ENCODE results near the gene ELAVL2.

DNA sequence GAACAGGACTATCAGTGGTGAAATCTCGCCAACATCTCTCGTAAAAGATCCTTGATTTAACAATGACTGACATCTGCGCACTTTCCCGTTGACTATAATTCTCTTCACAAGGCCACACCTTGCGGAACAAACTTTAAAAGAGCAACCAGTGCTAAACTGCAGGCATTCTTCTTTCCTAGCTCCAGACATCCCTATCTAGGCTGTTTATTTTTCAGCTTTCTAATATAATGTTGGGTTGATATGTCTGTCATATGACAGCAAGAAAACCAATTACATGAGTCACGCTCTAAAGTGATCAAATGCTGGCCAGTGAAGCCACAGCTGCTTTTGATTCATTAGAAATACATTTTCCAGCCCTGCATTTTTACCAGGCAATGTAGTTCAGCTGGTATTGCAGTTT lies 162.5 kb downstream of the ELAVL2 start:
- TF ChIP-seq, protein P1, sequence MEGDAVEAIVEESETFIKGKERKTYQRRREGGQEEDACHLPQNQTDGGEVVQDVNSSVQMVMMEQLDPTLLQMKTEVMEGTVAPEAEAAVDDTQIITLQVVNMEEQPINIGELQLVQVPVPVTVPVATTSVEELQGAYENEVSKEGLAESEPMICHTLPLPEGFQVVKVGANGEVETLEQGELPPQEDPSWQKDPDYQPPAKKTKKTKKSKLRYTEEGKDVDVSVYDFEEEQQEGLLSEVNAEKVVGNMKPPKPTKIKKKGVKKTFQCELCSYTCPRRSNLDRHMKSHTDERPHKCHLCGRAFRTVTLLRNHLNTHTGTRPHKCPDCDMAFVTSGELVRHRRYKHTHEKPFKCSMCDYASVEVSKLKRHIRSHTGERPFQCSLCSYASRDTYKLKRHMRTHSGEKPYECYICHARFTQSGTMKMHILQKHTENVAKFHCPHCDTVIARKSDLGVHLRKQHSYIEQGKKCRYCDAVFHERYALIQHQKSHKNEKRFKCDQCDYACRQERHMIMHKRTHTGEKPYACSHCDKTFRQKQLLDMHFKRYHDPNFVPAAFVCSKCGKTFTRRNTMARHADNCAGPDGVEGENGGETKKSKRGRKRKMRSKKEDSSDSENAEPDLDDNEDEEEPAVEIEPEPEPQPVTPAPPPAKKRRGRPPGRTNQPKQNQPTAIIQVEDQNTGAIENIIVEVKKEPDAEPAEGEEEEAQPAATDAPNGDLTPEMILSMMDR (IDR thresholded peaks at IDR 0.05), result no peak
- no peak for TF ChIP-seq POLR2A (IDR thresholded peaks at IDR 0.05)

All from Peyer's patch (tissue), 4 donors.